Endothelial cell of umbilical vein (primary cell): ENCODE data around the gene ST8SIA6.

ENCODE experiments used
- EZH2 ChIP-seq: IDR thresholded peaks from 2 replicates; pipeline ENCODE4 v1.6.1; 2012; ENCODE audit warnings: borderline replicate concordance, low read depth, mild to moderate bottlenecking, moderate library complexity, low read length, inconsistent platforms; ENCODE audit not compliant: severe bottlenecking
- JUN ChIP-seq: IDR thresholded peaks from 2 replicates; pipeline ENCODE4 v1.6.1; 2011; ENCODE audit warnings: borderline replicate concordance, low read depth; ENCODE audit not compliant: insufficient read length, insufficient read depth
- POLR2A ChIP-seq: IDR thresholded peaks from 2 replicates; pipeline ENCODE4 v1.6.1; 2012; ENCODE audit warnings: low read depth, mild to moderate bottlenecking, control low read depth, low read length
- POLR2AphosphoS5 ChIP-seq: IDR thresholded peaks from 2 replicates; pipeline ENCODE4 v1.6.1; 2012; ENCODE audit warnings: low read depth, mild to moderate bottlenecking, control low read depth, low read length, moderate library complexity; ENCODE audit not compliant: insufficient read depth
- TF ChIP-seq, protein P1 (sequence below), 2 donors: IDR thresholded peaks; 1 replicate in 1 of 2; 2 replicates in 1 of 2; pipeline ENCODE4 v1.5.1; 2011; ENCODE audit warnings: low read length in 2 of 2, mild to moderate bottlenecking in 2 of 2, moderate library complexity in 2 of 2, control low read depth in 1 of 2, inconsistent platforms in 1 of 2, low read depth in 1 of 2; ENCODE audit not compliant: insufficient read depth in 1 of 2; ENCODE audit errors: extremely low read depth in 1 of 2

DNA sequence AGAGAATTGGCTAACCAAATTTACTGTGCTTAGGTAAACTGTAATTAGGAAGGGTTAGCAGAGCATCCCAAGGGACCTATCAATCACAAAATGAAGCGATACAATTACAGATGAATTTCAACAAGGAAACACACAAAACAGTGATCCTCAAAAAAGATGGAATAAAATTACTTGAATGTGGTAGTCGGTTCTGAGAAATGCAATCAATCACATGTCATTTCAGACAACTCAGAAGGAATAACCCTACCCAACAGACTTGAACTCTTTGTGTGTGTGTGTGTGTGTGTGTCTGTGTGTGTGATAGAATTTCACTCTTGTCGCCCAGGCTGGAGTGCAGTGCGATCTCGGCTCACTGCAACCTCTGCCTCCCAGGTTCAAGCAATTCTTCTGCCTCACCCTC is 43.5 kb downstream of the ST8SIA6 start:
- TF ChIP-seq, protein P1, sequence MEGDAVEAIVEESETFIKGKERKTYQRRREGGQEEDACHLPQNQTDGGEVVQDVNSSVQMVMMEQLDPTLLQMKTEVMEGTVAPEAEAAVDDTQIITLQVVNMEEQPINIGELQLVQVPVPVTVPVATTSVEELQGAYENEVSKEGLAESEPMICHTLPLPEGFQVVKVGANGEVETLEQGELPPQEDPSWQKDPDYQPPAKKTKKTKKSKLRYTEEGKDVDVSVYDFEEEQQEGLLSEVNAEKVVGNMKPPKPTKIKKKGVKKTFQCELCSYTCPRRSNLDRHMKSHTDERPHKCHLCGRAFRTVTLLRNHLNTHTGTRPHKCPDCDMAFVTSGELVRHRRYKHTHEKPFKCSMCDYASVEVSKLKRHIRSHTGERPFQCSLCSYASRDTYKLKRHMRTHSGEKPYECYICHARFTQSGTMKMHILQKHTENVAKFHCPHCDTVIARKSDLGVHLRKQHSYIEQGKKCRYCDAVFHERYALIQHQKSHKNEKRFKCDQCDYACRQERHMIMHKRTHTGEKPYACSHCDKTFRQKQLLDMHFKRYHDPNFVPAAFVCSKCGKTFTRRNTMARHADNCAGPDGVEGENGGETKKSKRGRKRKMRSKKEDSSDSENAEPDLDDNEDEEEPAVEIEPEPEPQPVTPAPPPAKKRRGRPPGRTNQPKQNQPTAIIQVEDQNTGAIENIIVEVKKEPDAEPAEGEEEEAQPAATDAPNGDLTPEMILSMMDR (IDR thresholded peaks at IDR 0.05; ENCODE audit: extremely low read depth in 1 of 2, insufficient read depth in 1 of 2, low read depth in 1 of 2, low read length in 2 of 2) = no peak
- TF ChIP-seq POLR2AphosphoS5 = no peak
- no peak for TF ChIP-seq EZH2
- TF ChIP-seq POLR2A = no peak
- no peak for TF ChIP-seq JUN
